Fibroblast of skin of left biceps (primary cell): ENCODE data around the gene COMTD1.
"Not testable (repeated sequence)": the region's sequence is repeated elsewhere in the genome, so short reads cannot be mapped to it uniquely, and the experiment has no call there.

Experiments
- DNase-seq, 2 experiments: peaks; one replicate each; pipeline ENCODE4 v3.0.0-alpha.2; 2013; ENCODE audit warnings: low read depth in 2 of 2

COMTD1 gene

GRCh38 chr10:75195035-75195763 lies 40.6 kb downstream of the COMTD1 start:
- peak in 1 of 2 experiments; percentile 31 for DNase-seq

- DNase-seq, result not testable (repeated sequence)
Observed at GRCh38 chr10:75194625-75195024, 41.1 kb downstream of the COMTD1 start.

GRCh38 chr10:75191821-75192568 lies 43.8 kb downstream of the COMTD1 start:
- peak; percentile 57 to 58 for DNase-seq

- DNase-seq, result no peak
Observed at GRCh38 chr10:75189266-75190096, 46.3 kb downstream of the COMTD1 start.

- not testable (repeated sequence) for DNase-seq
Observed at GRCh38 chr10:75188522-75188921, 47.2 kb downstream of the COMTD1 start.

GRCh38 chr10:75187961-75188426 lies 47.8 kb downstream of the COMTD1 start:
- no peak for DNase-seq

- no peak for DNase-seq
Observed at GRCh38 chr10:75186310-75186709, 49.4 kb downstream of the COMTD1 start.
